B cell (primary cell): ENCODE data around the gene CTPS2. TPM values are rescaled to one million over a fixed set of nuclear protein-coding genes. Genes with fewer than 3 reads are reported as not detected.

Experiments
- ATAC-seq: fragments of 200-7000 bp; cut with Tn5 transposase; one replicate; pipeline ENCODE4 v1.10.0; 2021; ENCODE audit warnings: low read depth, mild to moderate bottlenecking, moderate number of reproducible peaks, moderate library complexity
- CTCF ChIA-PET: fragments of 350-600 bp; sonication (Branson Sonifier 250); formaldehyde crosslinking; loops from one replicate; lab custom pipeline; 2021; ENCODE audit warnings: antibody characterized with exemption, inconsistent platforms; lab: Charles Lee
- POLR2A ChIA-PET: fragments of 350-600 bp; sonication (Branson Sonifier 250); formaldehyde crosslinking; loops from one replicate; lab custom pipeline; 2021; ENCODE audit warnings: antibody characterized with exemption; lab: Charles Lee
- DNase-seq: peaks from one replicate; pipeline ENCODE4 v3.0.0; 2013
- H2AFZ ChIP-seq: 2 replicates; pipeline ENCODE4 v1.6.1; 2012; ENCODE audit warnings: mild to moderate bottlenecking, low read depth, low read length; ENCODE audit not compliant: insufficient read depth, poor library complexity, severe bottlenecking
- H3K27ac ChIP-seq, 2 donors: 1 replicate in 1 of 2; 2 replicates in 1 of 2; pipeline ENCODE4 v1.5.1; 2012 to 2013; ENCODE audit warnings: low read length in 2 of 2, mild to moderate bottlenecking in 2 of 2, moderate library complexity in 1 of 2
- H3K27me3 ChIP-seq, 4 experiments: fragments of 200-600 bp in 1 of 4; sonication (generic) in 1 of 4; replicated peaks in 1 of 4; 1 replicate in 2 of 4; 2 replicates in 2 of 4; pipeline versions ENCODE4 v1.6.1 to v1.7.0; 2013 to 2016; ENCODE audit warnings: low read length in 3 of 4, mild to moderate bottlenecking in 2 of 4, mixed read lengths in 1 of 4, moderate library complexity in 1 of 4; ENCODE audit not compliant: insufficient read depth in 4 of 4, control insufficient read depth in 3 of 4; ENCODE audit errors: control extremely low read depth in 1 of 4
- H3K36me3 ChIP-seq, 2 experiments: replicated peaks in 1 of 2; 1 replicate in 1 of 2; 2 replicates in 1 of 2; pipeline versions ENCODE4 v1.6.1 to v1.7.1; 2013; ENCODE audit warnings: low read length in 1 of 2; ENCODE audit not compliant: insufficient read depth in 2 of 2, control insufficient read depth in 1 of 2; ENCODE audit errors: control extremely low read depth in 1 of 2, extremely low read depth in 1 of 2
- H3K4me1 ChIP-seq, 2 donors: fragments of 200-600 bp in 1 of 2; sonication (generic) in 1 of 2; 1 replicate in 1 of 2; 2 replicates in 1 of 2; pipeline versions ENCODE4 v1.5.1 to v1.6.1; 2013 to 2017; ENCODE audit warnings: low read length in 2 of 2; ENCODE audit not compliant: control insufficient read depth in 2 of 2, insufficient read depth in 2 of 2
- H3K4me2 ChIP-seq: replicated peaks from 2 replicates; pipeline ENCODE3; 2012; ENCODE audit warnings: mild to moderate bottlenecking, low read depth, low read length; ENCODE audit not compliant: poor library complexity, severe bottlenecking
- H3K4me3 ChIP-seq, 5 experiments: fragments of 200-600 bp in 1 of 5; sonication (generic) in 1 of 5; 1 replicate in 3 of 5; 2 replicates in 2 of 5; pipeline versions ENCODE4 v1.5.1 to v1.7.0; 2011 to 2016; ENCODE audit warnings: low read length in 4 of 5, mild to moderate bottlenecking in 4 of 5, low read depth in 2 of 5, control low read depth in 1 of 5, moderate library complexity in 1 of 5; ENCODE audit not compliant: insufficient read depth in 1 of 5; ENCODE audit errors: control extremely low read depth in 1 of 5, extremely low read depth in 1 of 5
- H3K79me2 ChIP-seq: fragments of 200-600 bp; sonication (generic); one replicate; pipeline ENCODE4 v1.6.0; 2016; ENCODE audit warnings: low read length; ENCODE audit not compliant: control insufficient read depth, insufficient read depth
- H3K9ac ChIP-seq: fragments of 200-600 bp; sonication (generic); 2 replicates; pipeline ENCODE4 v1.6.1; 2017; ENCODE audit warnings: mild to moderate bottlenecking, low read length, moderate library complexity
- H3K9me3 ChIP-seq, 3 donors: one replicate each; pipeline versions ENCODE4 v1.6.1 to v1.7.1; 2013; ENCODE audit warnings: low read length in 2 of 3; ENCODE audit not compliant: control insufficient read depth in 2 of 3, insufficient read depth in 1 of 3; ENCODE audit errors: control extremely low read depth in 1 of 3
- H4K20me1 ChIP-seq: 2 replicates; pipeline ENCODE4 v1.6.0; 2012; ENCODE audit warnings: mild to moderate bottlenecking, low read length; ENCODE audit not compliant: insufficient read depth, control insufficient read depth, poor library complexity, severe bottlenecking
- H3K27ac Mint-ChIP-seq: one replicate; pipeline ENCODE4 v1.8.0; 2021; ENCODE audit warnings: mixed read lengths
- H3K27me3 Mint-ChIP-seq: one replicate; pipeline ENCODE4 v1.8.0; 2021; ENCODE audit warnings: mixed read lengths
- H3K4me1 Mint-ChIP-seq: one replicate; pipeline ENCODE4 v1.8.0; 2021; ENCODE audit warnings: mixed read lengths
- H3K4me3 Mint-ChIP-seq: one replicate; pipeline ENCODE4 v1.8.0; 2021; ENCODE audit warnings: mixed read lengths
- H3K9me3 Mint-ChIP-seq: one replicate; pipeline ENCODE4 v1.8.0; 2022; ENCODE audit warnings: mixed read lengths; ENCODE audit not compliant: insufficient read depth
- CTCF ChIP-seq: fragments of 200-600 bp; IDR thresholded peaks from one replicate; pipeline ENCODE4 v1.8.0; 2022; ENCODE audit warnings: antibody characterized with exemption, mild to moderate bottlenecking
- EZH2 ChIP-seq: IDR thresholded peaks from 2 replicates; pipeline ENCODE4 v1.6.1; 2012; ENCODE audit warnings: borderline replicate concordance, low read depth, mild to moderate bottlenecking, moderate library complexity, low read length; ENCODE audit not compliant: insufficient read depth, poor library complexity, severe bottlenecking
- WGBS: methylation state at CpG from one replicate; pipeline ENCODE4 v1.1.5; 2013; ENCODE audit warnings: missing lambda C conversion rate; ENCODE audit not compliant: insufficient coverage; 5-methylcytosine and 5-hydroxymethylcytosine counted together
- intact Hi-C: fragments of 100-400 bp; cut with micrococcal nuclease; formaldehyde crosslinking; loops from one replicate; pipeline ENCODE4 v1.10.0; 2022
- polyA plus RNA-seq: library from polyadenylated mRNA; depleted of rRNA; stranded (reverse); fragments of >200 nt; gene quantifications from 2 replicates; pipeline ENCODE4 v1.2.3, GENCODE V29; 2012
- total RNA-seq, 2 donors: library from RNA; stranded (reverse); fragments of 120-200 nt in 1 of 2; gene quantifications; 1 replicate in 1 of 2; 2 replicates in 1 of 2; pipeline versions ENCODE4 v1.2.3 to v1.2.4, GENCODE V29; 2013 to 2022

Gene CTPS2
- total and polyA plus RNA-seq, 2 donors (not counting 1 experiment from before 2014, with no cell fraction given): 2.5 to 11.7 TPM

- H3K27ac Mint-ChIP-seq: no peak overlapping the region
Observed at GRCh38 chrX:16687514-16687913, 25.0 kb downstream of the CTPS2 start.

More at GRCh38 chrX:16687514-16687913, 25.0 kb downstream of the CTPS2 start:
- Mint-ChIP-seq H3K4me1 (no peaks in the 10 kb centered on the region), H3K9me3 (no peaks in the 10 kb centered on the region), H3K4me3 (no peak overlapping the region), H3K27me3 (no peaks in the 10 kb centered on the region)
- H3K79me2 ChIP-seq: no peaks in the 10 kb centered on the region
- H3K9me3 ChIP-seq: no peaks in the 10 kb centered on the region
- no peak overlapping the region for H3K9ac ChIP-seq
- ATAC-seq (no peak), DNase-seq (no peak)
- no CpG with 5 or more reads among the region's 3 CpGs for WGBS
- CTCF ChIA-PET: interaction anchor here (0.6 to 1.0 kb wide), 2 partner anchors 17 to 1188 kb away, joined by 3 to 4 read pairs; no protein-coding TSS in a partner anchor
- no peak overlapping the region for H3K4me2 ChIP-seq
- POLR2A ChIA-PET: no interaction called here
- no peaks in the 10 kb centered on the region for H4K20me1 ChIP-seq
- H3K27me3 ChIP-seq: no peaks in the 10 kb centered on the region
- H3K36me3 ChIP-seq: peaks cover 0 to 8% of the 10 kb centered on the region in 2 experiments
- H3K27ac ChIP-seq: no peak overlapping the region
- no peaks in the 10 kb centered on the region for H3K4me1 ChIP-seq
- intact Hi-C loops: no loop called here
- no peak overlapping the region for H3K4me3 ChIP-seq
- no peak overlapping the region for H2AFZ ChIP-seq
- TF ChIP-seq EZH2 (no peak), CTCF (no peak)
